IMR-90 (cell line): ENCODE data around the gene FPR2. TPM values are rescaled to one million over a fixed set of nuclear protein-coding genes. Genes with fewer than 3 reads are reported as not detected.

ENCODE experiments used
- ATAC-seq: fragments of 200-7000 bp; cut with Tn5 transposase; 2 replicates; pipeline ENCODE4 v1.9.1; 2020; ENCODE audit warnings: low read depth, mild to moderate bottlenecking, moderate library complexity
- BruUV-seq: library from RNA; stranded (reverse); fragments of 400-500 nt; replicated peaks from 2 replicates; lab custom pipeline; 2021; lab: Mats Ljungman, UMichigan
- CTCF ChIA-PET: fragments of 300-600 bp; formaldehyde crosslinking; extraction: SDS; loops from one replicate; lab custom pipeline; 2021; ENCODE audit warnings: antibody characterized with exemption; lab: Yijun Ruan, JAX
- POLR2A ChIA-PET: fragments of 300-600 bp; sonication (Branson Sonifier 250); formaldehyde crosslinking; loops from one replicate; lab custom pipeline; 2022; ENCODE audit warnings: antibody characterized with exemption; ENCODE audit not compliant: unreplicated experiment; lab: Charles Lee
- DNase-seq: peaks from one replicate; pipeline ENCODE4 v3.0.0; 2013
- H2AFZ ChIP-seq: replicated peaks from 2 replicates; pipeline ENCODE3; 2013; ENCODE audit warnings: low read length, mild to moderate bottlenecking; ENCODE audit not compliant: poor library complexity
- H2AK5ac ChIP-seq: 2 replicates; pipeline ENCODE4 v1.6.1; 2013; ENCODE audit warnings: low read depth, low read length, inconsistent platforms
- H2AK9ac ChIP-seq: replicated peaks from 2 replicates; pipeline ENCODE3; 2013; ENCODE audit warnings: mild to moderate bottlenecking, low read depth, low read length, moderate library complexity; ENCODE audit not compliant: poor library complexity
- H2BK120ac ChIP-seq: 2 replicates; pipeline ENCODE4 v1.6.1; 2013; ENCODE audit warnings: low read depth, low read length, inconsistent platforms
- H2BK15ac ChIP-seq: 3 replicates; pipeline ENCODE4 v1.6.1; 2013; ENCODE audit warnings: low read depth, low read length, inconsistent platforms
- H2BK20ac ChIP-seq: 2 replicates; pipeline ENCODE4 v1.6.1; 2013; ENCODE audit warnings: low read depth, mild to moderate bottlenecking, inconsistent platforms, low read length, moderate library complexity
- H2BK5ac ChIP-seq: 2 replicates; pipeline ENCODE4 v1.6.1; 2013; ENCODE audit warnings: mild to moderate bottlenecking, low read depth, low read length, inconsistent platforms; ENCODE audit not compliant: poor library complexity, severe bottlenecking
- H3K14ac ChIP-seq: replicated peaks from 2 replicates; pipeline ENCODE4 v1.6.1; 2013; ENCODE audit warnings: low read depth, low read length, inconsistent platforms
- H3K18ac ChIP-seq: 2 replicates; pipeline ENCODE4 v1.6.1; 2013; ENCODE audit warnings: low read depth, low read length, control low read depth
- H3K23ac ChIP-seq: 2 replicates; pipeline ENCODE4 v1.6.1; 2013; ENCODE audit warnings: low read depth, low read length, inconsistent platforms
- H3K27ac ChIP-seq: 2 replicates; pipeline ENCODE4 v1.5.1; 2013; ENCODE audit warnings: mild to moderate bottlenecking, control low read depth, low read length; ENCODE audit not compliant: insufficient read depth
- H3K27me3 ChIP-seq: 2 replicates; pipeline ENCODE4 v1.6.1; 2013; ENCODE audit warnings: low read length; ENCODE audit not compliant: control insufficient read depth, insufficient read depth
- H3K36me3 ChIP-seq: 2 replicates; pipeline ENCODE4 v1.6.1; 2013; ENCODE audit warnings: low read length, mixed read lengths; ENCODE audit not compliant: control insufficient read depth, insufficient read depth
- H3K4ac ChIP-seq: 2 replicates; pipeline ENCODE4 v1.6.1; 2013; ENCODE audit warnings: low read depth, low read length, inconsistent platforms
- H3K4me1 ChIP-seq: 2 replicates; pipeline ENCODE4 v1.6.1; 2013; ENCODE audit warnings: low read length, mixed read lengths; ENCODE audit not compliant: control insufficient read depth, insufficient read depth
- H3K4me2 ChIP-seq: 2 replicates; pipeline ENCODE4 v1.6.1; 2013; ENCODE audit warnings: low read depth, mild to moderate bottlenecking, control low read depth, low read length, moderate library complexity
- H3K4me3 ChIP-seq: 2 replicates; pipeline ENCODE4 v1.5.1; 2013; ENCODE audit warnings: low read depth, mild to moderate bottlenecking, control low read depth, low read length, moderate library complexity; ENCODE audit not compliant: insufficient read depth
- H3K56ac ChIP-seq: 2 replicates; pipeline ENCODE4 v1.6.1; 2013; ENCODE audit warnings: low read length, inconsistent platforms; ENCODE audit not compliant: insufficient read depth; ENCODE audit errors: extremely low read depth
- H3K79me1 ChIP-seq, 2 experiments: 2 replicates each; pipeline ENCODE4 v1.6.1; 2013; ENCODE audit warnings: low read length in 2 of 2, inconsistent platforms in 1 of 2, low read depth in 1 of 2
- H3K9ac ChIP-seq: 2 replicates; pipeline ENCODE4 v1.6.1; 2013; ENCODE audit warnings: low read depth, low read length, control low read depth
- H3K9me1 ChIP-seq: 2 replicates; pipeline ENCODE4 v1.6.1; 2013; ENCODE audit warnings: low read length, inconsistent platforms; ENCODE audit not compliant: insufficient read depth
- H3K9me3 ChIP-seq: 2 replicates; pipeline ENCODE4 v1.6.1; 2013; ENCODE audit warnings: low read length; ENCODE audit not compliant: control insufficient read depth, insufficient read depth
- H4K20me1 ChIP-seq: 2 replicates; pipeline ENCODE4 v1.6.1; 2013; ENCODE audit warnings: low read length, inconsistent platforms; ENCODE audit not compliant: insufficient read depth
- H4K5ac ChIP-seq: 2 replicates; pipeline ENCODE4 v1.6.1; 2013; ENCODE audit warnings: mild to moderate bottlenecking, low read depth, low read length, control low read depth
- H4K8ac ChIP-seq, 2 experiments: 2 replicates each; pipeline ENCODE4 v1.6.1; 2013; ENCODE audit warnings: low read depth in 2 of 2, low read length in 2 of 2, control low read depth in 1 of 2, inconsistent platforms in 1 of 2
- H4K91ac ChIP-seq: 2 replicates; pipeline ENCODE4 v1.6.1; 2013; ENCODE audit warnings: low read depth, low read length, inconsistent platforms; ENCODE audit not compliant: insufficient read depth
- BHLHE40 ChIP-seq: fragments of 150-350 bp; IDR thresholded peaks from 2 replicates; pipeline ENCODE4 v1.6.1; 2016; ENCODE audit warnings: mild to moderate bottlenecking, low read depth, low read length
- CEBPB ChIP-seq: IDR thresholded peaks from 2 replicates; pipeline ENCODE4 v1.6.1; 2012; ENCODE audit warnings: low read depth, low read length, improper control_type of control experiment
- CHD1 ChIP-seq: IDR thresholded peaks from 2 replicates; pipeline ENCODE4 v1.6.1; 2012; ENCODE audit warnings: low read depth, low read length, improper control_type of control experiment
- CTCF ChIP-seq: conservative IDR thresholded peaks from 2 replicates; pipeline ENCODE4 v1.5.1; 2012; ENCODE audit warnings: mild to moderate bottlenecking, low read depth, low read length, improper control_type of control experiment
- ELK1 ChIP-seq: fragments of 150-350 bp; IDR thresholded peaks from 2 replicates; pipeline ENCODE4 v1.6.1; 2016; ENCODE audit warnings: low read depth, mild to moderate bottlenecking, low read length, moderate library complexity, borderline replicate concordance
- MAFK ChIP-seq: IDR thresholded peaks from 2 replicates; pipeline ENCODE4 v1.6.1; 2012; ENCODE audit warnings: low read depth, low read length, improper control_type of control experiment
- RCOR1 ChIP-seq: IDR thresholded peaks from 2 replicates; pipeline ENCODE4 v1.6.1; 2012; ENCODE audit warnings: mild to moderate bottlenecking, low read length, improper control_type of control experiment; ENCODE audit not compliant: insufficient replicate concordance
- USF2 ChIP-seq: fragments of 150-350 bp; IDR thresholded peaks from 2 replicates; pipeline ENCODE4 v1.6.1; 2017; ENCODE audit warnings: mild to moderate bottlenecking, antibody characterized with exemption, low read length, low read depth
- WGBS, 2 experiments: methylation state at CpG; one replicate each; pipeline versions ENCODE4 v1.1.5 to v1.1.7; 2013; ENCODE audit warnings: missing lambda C conversion rate in 2 of 2; ENCODE audit not compliant: insufficient read length in 1 of 2; ENCODE audit errors: extremely low coverage in 2 of 2; 5-methylcytosine and 5-hydroxymethylcytosine counted together
- dilution Hi-C: fragments of 300-500 bp; cut with HindIII; formaldehyde crosslinking; loops from one replicate; pipeline ENCODE4 v1.14.3; 2018; ENCODE audit warnings: low sequenced_read_pairs; ENCODE audit not compliant: unreplicated experiment
- in situ Hi-C: fragments of 300-500 bp; cut with MboI; formaldehyde crosslinking; loops from 3 replicates; pipeline ENCODE4 v1.14.3; 2019; ENCODE audit warnings: low sequenced_read_pairs, inconsistent platforms, mixed read lengths
- intact Hi-C: fragments of 100-400 bp; cut with micrococcal nuclease; formaldehyde crosslinking; loops from 2 replicates; pipeline ENCODE4 v1.10.0; 2022
- polyA plus RNA-seq, 3 experiments: library from polyadenylated mRNA; depleted of rRNA; stranded (reverse); fragments of >200 nt; gene quantifications; 2 replicates each; pipeline ENCODE4 v1.2.3, GENCODE V29; 2012; ENCODE audit warnings: low replicate concordance in 1 of 3
- total RNA-seq: library from RNA; depleted of rRNA; stranded (reverse); fragments of >200 nt; gene quantifications from 2 replicates; pipeline ENCODE4 v1.2.3, GENCODE V29; 2012

The FPR2 gene
- total and polyA plus RNA-seq, 2 of the 4 experiments (the other 2 are of a cell fraction) = not detected

GRCh38 chr19:51784922-51785690 is 24.1 kb downstream of the FPR2 start:
- H3K9me1 ChIP-seq = no peaks in the 10 kb centered on the region
- H3K9ac ChIP-seq = no peak overlapping the region
- H3K9me3 ChIP-seq = no peaks in the 10 kb centered on the region
- no peaks in the 10 kb centered on the region for H3K79me1 ChIP-seq
- no peak overlapping the region for H2AK5ac ChIP-seq
- no peak overlapping the region for H3K4me3 ChIP-seq
- no peak for DNase-seq
- in situ Hi-C loops (no loop called here), intact Hi-C loops (no loop called here), dilution Hi-C loops (no loop called here)
- no peak overlapping the region for H3K4ac ChIP-seq
- H2BK15ac ChIP-seq = no peak overlapping the region
- no peak overlapping the region for H2BK5ac ChIP-seq
- H4K20me1 ChIP-seq = no peaks in the 10 kb centered on the region
- no peak overlapping the region for H3K14ac ChIP-seq
- H2BK120ac ChIP-seq = no peak overlapping the region
- H4K5ac ChIP-seq = no peak overlapping the region
- no peak overlapping the region for H3K27ac ChIP-seq
- H2AFZ ChIP-seq = no peak overlapping the region
- ATAC-seq = no peak
- no peaks in the 10 kb centered on the region for H3K36me3 ChIP-seq
- H2BK20ac ChIP-seq = no peak overlapping the region
- WGBS, 2 experiments = no CpG with 5 or more reads among the region's 6 CpGs
- peaks cover 2% of the 10 kb centered on the region; the same call in 1 of the 2 replicates for H3K27me3 ChIP-seq
- H4K91ac ChIP-seq = no peak overlapping the region
- H3K23ac ChIP-seq = no peak overlapping the region
- H3K4me1 ChIP-seq = no peaks in the 10 kb centered on the region
- H3K18ac ChIP-seq = no peak overlapping the region
- H4K8ac ChIP-seq = no peak overlapping the region
- BruUV-seq = no TSS peak
- H3K56ac ChIP-seq = no peak overlapping the region
- no peak overlapping the region for H3K4me2 ChIP-seq
- ChIA-PET POLR2A (no interaction called here), CTCF (no interaction called here)
- no peak for TF ChIP-seq MAFK
- no peak for TF ChIP-seq ELK1
- no peak for TF ChIP-seq CHD1
- no peak for TF ChIP-seq RCOR1
- TF ChIP-seq BHLHE40 = no peak
- TF ChIP-seq CEBPB = no peak
- no peak for TF ChIP-seq USF2
- TF ChIP-seq CTCF = no peak
- H2AK9ac ChIP-seq = no peak overlapping the region
